Measurements from ENCODE around the gene DPEP3. TPM values are rescaled to one million over a fixed set of nuclear protein-coding genes. Genes with fewer than 3 reads are reported as not detected.

DPEP3 gene
- polyA plus RNA-seq, 1 donor from 2014 or later: not detected

GRCh38 chr16:67959536-67960329 lies 20.6 kb downstream of the DPEP3 start:
- no peak overlapping the region for H3K4me2 ChIP-seq (ENCODE audit: low read length)
- no peaks in the 10 kb centered on the region for H3K9me2 ChIP-seq (ENCODE audit: insufficient read depth, low read length)
- H2AFZ ChIP-seq (ENCODE audit: low read depth, low read length): no peak overlapping the region
- no peaks in the 10 kb centered on the region for H3K36me3 ChIP-seq (ENCODE audit: insufficient read depth, low read length)
- no peaks in the 10 kb centered on the region for H4K20me1 ChIP-seq (ENCODE audit: insufficient read depth)
- no peaks in the 10 kb centered on the region for H3K27me3 ChIP-seq (ENCODE audit: insufficient read depth, low read depth, low read length)
- no peak overlapping the region for H3K9ac ChIP-seq (ENCODE audit: low read length)
- H3K79me2 ChIP-seq (replicated peaks; ENCODE audit: insufficient read depth, low read length): no peaks in the 10 kb centered on the region
- no peak overlapping the region for H3K27ac ChIP-seq (ENCODE audit: low read length)
- no peaks in the 10 kb centered on the region for H3F3A ChIP-seq (ENCODE audit: insufficient read depth, low read length, poor library complexity, severe bottlenecking)
- H3K9me3 ChIP-seq (ENCODE audit: low read length): no peaks in the 10 kb centered on the region
- H3K4me3 ChIP-seq (ENCODE audit: low read length): no peak overlapping the region
- TF ChIP-seq TAF1 (IDR thresholded peaks at IDR 0.05; ENCODE audit: low read depth): no peak
- no peak for TF ChIP-seq RAD21 (conservative IDR thresholded peaks at IDR 0.05)
- TF ChIP-seq SMC3 (conservative IDR thresholded peaks at IDR 0.05; ENCODE audit: poor library complexity): no peak

DNA sequence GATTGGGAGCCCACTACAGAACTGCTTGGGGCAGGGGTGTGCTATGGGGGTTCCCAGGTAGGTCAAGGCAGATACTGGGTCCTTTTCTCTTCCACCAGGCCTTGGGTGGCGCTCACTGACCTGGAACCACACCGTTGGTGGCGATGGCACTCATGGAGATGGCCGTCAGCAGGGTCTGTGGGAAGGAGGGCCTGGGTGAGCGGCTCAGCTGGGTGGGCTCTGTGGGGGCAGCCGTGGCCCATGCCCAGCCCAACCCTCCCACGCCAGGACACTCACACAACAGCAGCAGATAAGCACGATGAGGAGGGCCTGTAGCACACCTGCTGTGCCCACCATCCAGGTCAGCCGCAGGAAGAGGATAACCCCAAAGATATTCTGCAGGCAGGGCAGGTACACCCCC lies 22.7 kb downstream of the DPEP3 start:
- Histone ChIP-seq H3K27ac (ENCODE audit: low read length) (no peak overlapping the region), H3K9me3 (ENCODE audit: low read length) (no peaks in the 10 kb centered on the region), H3K4me2 (ENCODE audit: low read length) (no peak overlapping the region), H3K4me3 (ENCODE audit: low read length) (no peak overlapping the region), H3K27me3 (ENCODE audit: insufficient read depth, low read depth, low read length) (no peaks in the 10 kb centered on the region), H3K79me2 (replicated peaks; ENCODE audit: insufficient read depth, low read length) (no peaks in the 10 kb centered on the region), H3K9ac (ENCODE audit: low read length) (no peak overlapping the region), H3F3A (ENCODE audit: insufficient read depth, low read length, poor library complexity, severe bottlenecking) (no peaks in the 10 kb centered on the region), H4K20me1 (ENCODE audit: insufficient read depth) (no peaks in the 10 kb centered on the region), H3K9me2 (ENCODE audit: insufficient read depth, low read length) (no peaks in the 10 kb centered on the region), H3K36me3 (ENCODE audit: insufficient read depth, low read length) (no peaks in the 10 kb centered on the region), H2AFZ (ENCODE audit: low read depth, low read length) (no peak overlapping the region)
- TF ChIP-seq SMC3 (conservative IDR thresholded peaks at IDR 0.05; ENCODE audit: poor library complexity) (no peak), TAF1 (IDR thresholded peaks at IDR 0.05; ENCODE audit: low read depth) (no peak), EP300 (conservative IDR thresholded peaks at IDR 0.05; ENCODE audit: poor library complexity, severe bottlenecking) (no peak), RAD21 (conservative IDR thresholded peaks at IDR 0.05) (no peak), POLR2AphosphoS5 (IDR thresholded peaks at IDR 0.05) (no peak), MXI1 (conservative IDR thresholded peaks at IDR 0.05; ENCODE audit: poor library complexity, severe bottlenecking) (no peak), EZH2 (IDR thresholded peaks at IDR 0.05; ENCODE audit: borderline replicate concordance, insufficient read depth, low read length, poor library complexity, severe bottlenecking) (no peak)
- TF ChIP-seq, protein P1, sequence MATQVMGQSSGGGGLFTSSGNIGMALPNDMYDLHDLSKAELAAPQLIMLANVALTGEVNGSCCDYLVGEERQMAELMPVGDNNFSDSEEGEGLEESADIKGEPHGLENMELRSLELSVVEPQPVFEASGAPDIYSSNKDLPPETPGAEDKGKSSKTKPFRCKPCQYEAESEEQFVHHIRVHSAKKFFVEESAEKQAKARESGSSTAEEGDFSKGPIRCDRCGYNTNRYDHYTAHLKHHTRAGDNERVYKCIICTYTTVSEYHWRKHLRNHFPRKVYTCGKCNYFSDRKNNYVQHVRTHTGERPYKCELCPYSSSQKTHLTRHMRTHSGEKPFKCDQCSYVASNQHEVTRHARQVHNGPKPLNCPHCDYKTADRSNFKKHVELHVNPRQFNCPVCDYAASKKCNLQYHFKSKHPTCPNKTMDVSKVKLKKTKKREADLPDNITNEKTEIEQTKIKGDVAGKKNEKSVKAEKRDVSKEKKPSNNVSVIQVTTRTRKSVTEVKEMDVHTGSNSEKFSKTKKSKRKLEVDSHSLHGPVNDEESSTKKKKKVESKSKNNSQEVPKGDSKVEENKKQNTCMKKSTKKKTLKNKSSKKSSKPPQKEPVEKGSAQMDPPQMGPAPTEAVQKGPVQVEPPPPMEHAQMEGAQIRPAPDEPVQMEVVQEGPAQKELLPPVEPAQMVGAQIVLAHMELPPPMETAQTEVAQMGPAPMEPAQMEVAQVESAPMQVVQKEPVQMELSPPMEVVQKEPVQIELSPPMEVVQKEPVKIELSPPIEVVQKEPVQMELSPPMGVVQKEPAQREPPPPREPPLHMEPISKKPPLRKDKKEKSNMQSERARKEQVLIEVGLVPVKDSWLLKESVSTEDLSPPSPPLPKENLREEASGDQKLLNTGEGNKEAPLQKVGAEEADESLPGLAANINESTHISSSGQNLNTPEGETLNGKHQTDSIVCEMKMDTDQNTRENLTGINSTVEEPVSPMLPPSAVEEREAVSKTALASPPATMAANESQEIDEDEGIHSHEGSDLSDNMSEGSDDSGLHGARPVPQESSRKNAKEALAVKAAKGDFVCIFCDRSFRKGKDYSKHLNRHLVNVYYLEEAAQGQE (IDR thresholded peaks at IDR 0.05; ENCODE audit: borderline replicate concordance): no peak
- TF ChIP-seq, protein P2, sequence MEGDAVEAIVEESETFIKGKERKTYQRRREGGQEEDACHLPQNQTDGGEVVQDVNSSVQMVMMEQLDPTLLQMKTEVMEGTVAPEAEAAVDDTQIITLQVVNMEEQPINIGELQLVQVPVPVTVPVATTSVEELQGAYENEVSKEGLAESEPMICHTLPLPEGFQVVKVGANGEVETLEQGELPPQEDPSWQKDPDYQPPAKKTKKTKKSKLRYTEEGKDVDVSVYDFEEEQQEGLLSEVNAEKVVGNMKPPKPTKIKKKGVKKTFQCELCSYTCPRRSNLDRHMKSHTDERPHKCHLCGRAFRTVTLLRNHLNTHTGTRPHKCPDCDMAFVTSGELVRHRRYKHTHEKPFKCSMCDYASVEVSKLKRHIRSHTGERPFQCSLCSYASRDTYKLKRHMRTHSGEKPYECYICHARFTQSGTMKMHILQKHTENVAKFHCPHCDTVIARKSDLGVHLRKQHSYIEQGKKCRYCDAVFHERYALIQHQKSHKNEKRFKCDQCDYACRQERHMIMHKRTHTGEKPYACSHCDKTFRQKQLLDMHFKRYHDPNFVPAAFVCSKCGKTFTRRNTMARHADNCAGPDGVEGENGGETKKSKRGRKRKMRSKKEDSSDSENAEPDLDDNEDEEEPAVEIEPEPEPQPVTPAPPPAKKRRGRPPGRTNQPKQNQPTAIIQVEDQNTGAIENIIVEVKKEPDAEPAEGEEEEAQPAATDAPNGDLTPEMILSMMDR (IDR thresholded peaks at IDR 0.05; ENCODE audit: poor library complexity, severe bottlenecking): no peak

Data from neural cell (in vitro differentiated cells).